ENCODE results near the gene EFTUD2.

EFTUD2 gene

GRCh38 chr17:44862278-44862914 lies 36.8 kb downstream of the EFTUD2 start:
- Histone ChIP-seq H3K27me3 (ENCODE audit: control insufficient read depth, insufficient read depth, low read length) (no peaks in the 10 kb centered on the region), H3K4me1 (ENCODE audit: control insufficient read depth, insufficient read depth, low read length) (no peaks in the 10 kb centered on the region), H3K36me3 (ENCODE audit: control insufficient read depth, insufficient read depth, low read length) (peaks cover 90% of the 10 kb centered on the region), H3K9ac (ENCODE audit: low read depth, low read length) (no peak overlapping the region), H3K4me3 (ENCODE audit: low read depth, low read length) (no peak overlapping the region), H3K27ac (ENCODE audit: low read depth, low read length) (no peak overlapping the region), H3K9me3 (ENCODE audit: control insufficient read depth, insufficient read depth, low read length) (no peaks in the 10 kb centered on the region)

GRCh38 chr17:44859701-44860100 lies 39.5 kb downstream of the EFTUD2 start:
- no peak overlapping the region for H3K9ac ChIP-seq (ENCODE audit: low read depth, low read length)
- no peaks in the 10 kb centered on the region for H3K4me1 ChIP-seq (ENCODE audit: control insufficient read depth, insufficient read depth, low read length)
- H3K9me3 ChIP-seq (ENCODE audit: control insufficient read depth, insufficient read depth, low read length) = no peaks in the 10 kb centered on the region
- no peaks in the 10 kb centered on the region for H3K27me3 ChIP-seq (ENCODE audit: control insufficient read depth, insufficient read depth, low read length)
- peaks cover 95% of the 10 kb centered on the region for H3K36me3 ChIP-seq (ENCODE audit: control insufficient read depth, insufficient read depth, low read length)
- no peak overlapping the region for H3K27ac ChIP-seq (ENCODE audit: low read depth, low read length)
- H3K4me3 ChIP-seq (ENCODE audit: low read depth, low read length) = no peak overlapping the region

- Histone ChIP-seq H3K4me1 (ENCODE audit: control insufficient read depth, insufficient read depth, low read length) (no peaks in the 10 kb centered on the region), H3K4me3 (ENCODE audit: low read depth, low read length) (no peak overlapping the region), H3K9me3 (ENCODE audit: control insufficient read depth, insufficient read depth, low read length) (no peaks in the 10 kb centered on the region), H3K36me3 (ENCODE audit: control insufficient read depth, insufficient read depth, low read length) (peaks cover 95% of the 10 kb centered on the region), H3K9ac (ENCODE audit: low read depth, low read length) (no peak overlapping the region), H3K27me3 (ENCODE audit: control insufficient read depth, insufficient read depth, low read length) (no peaks in the 10 kb centered on the region), H3K27ac (ENCODE audit: low read depth, low read length) (no peak overlapping the region)
Measured at GRCh38 chr17:44854192-44854591, 45.1 kb downstream of the EFTUD2 start.

- peaks cover 61% of the 10 kb centered on the region for H3K36me3 ChIP-seq (ENCODE audit: control insufficient read depth, insufficient read depth, low read length)
Measured at GRCh38 chr17:44850612-44851011, 48.6 kb downstream of the EFTUD2 start.

GRCh38 chr17:44850025-44850424 lies 49.2 kb downstream of the EFTUD2 start:
- Histone ChIP-seq H3K27me3 (ENCODE audit: control insufficient read depth, insufficient read depth, low read length) (no peaks in the 10 kb centered on the region), H3K36me3 (ENCODE audit: control insufficient read depth, insufficient read depth, low read length) (peaks cover 55% of the 10 kb centered on the region), H3K4me1 (ENCODE audit: control insufficient read depth, insufficient read depth, low read length) (peaks cover 9% of the 10 kb centered on the region; the same call in 1 of the 2 replicates), H3K4me3 (ENCODE audit: low read depth, low read length) (no peak overlapping the region), H3K27ac (ENCODE audit: low read depth, low read length) (no peak overlapping the region), H3K9ac (ENCODE audit: low read depth, low read length) (no peak overlapping the region), H3K9me3 (ENCODE audit: control insufficient read depth, insufficient read depth, low read length) (no peaks in the 10 kb centered on the region)

More at GRCh38 chr17:44850612-44851011, 48.6 kb downstream of the EFTUD2 start:
- Histone ChIP-seq H3K4me3 (ENCODE audit: low read depth, low read length) (no peak overlapping the region), H3K27ac (ENCODE audit: low read depth, low read length) (no peak overlapping the region), H3K27me3 (ENCODE audit: control insufficient read depth, insufficient read depth, low read length) (no peaks in the 10 kb centered on the region), H3K9ac (ENCODE audit: low read depth, low read length) (no peak overlapping the region), H3K9me3 (ENCODE audit: control insufficient read depth, insufficient read depth, low read length) (no peaks in the 10 kb centered on the region), H3K4me1 (ENCODE audit: control insufficient read depth, insufficient read depth, low read length) (peaks cover 9% of the 10 kb centered on the region; the same call in 1 of the 2 replicates)

GRCh38 chr17:44848961-44849489 lies 50.2 kb downstream of the EFTUD2 start:
- Histone ChIP-seq H3K4me3 (ENCODE audit: low read depth, low read length) (no peak overlapping the region), H3K36me3 (ENCODE audit: control insufficient read depth, insufficient read depth, low read length) (peaks cover 45% of the 10 kb centered on the region), H3K9me3 (ENCODE audit: control insufficient read depth, insufficient read depth, low read length) (no peaks in the 10 kb centered on the region), H3K4me1 (ENCODE audit: control insufficient read depth, insufficient read depth, low read length) (peaks cover 17% of the 10 kb centered on the region), H3K27ac (ENCODE audit: low read depth, low read length) (no peak overlapping the region), H3K27me3 (ENCODE audit: control insufficient read depth, insufficient read depth, low read length) (no peaks in the 10 kb centered on the region), H3K9ac (ENCODE audit: low read depth, low read length) (no peak overlapping the region)

GRCh38 chr17:44848257-44848795 lies 50.9 kb downstream of the EFTUD2 start:
- Histone ChIP-seq H3K9me3 (ENCODE audit: control insufficient read depth, insufficient read depth, low read length) (no peaks in the 10 kb centered on the region), H3K27ac (ENCODE audit: low read depth, low read length) (no peak overlapping the region), H3K4me3 (ENCODE audit: low read depth, low read length) (no peak overlapping the region), H3K4me1 (ENCODE audit: control insufficient read depth, insufficient read depth, low read length) (peaks cover 23% of the 10 kb centered on the region), H3K27me3 (ENCODE audit: control insufficient read depth, insufficient read depth, low read length) (no peaks in the 10 kb centered on the region), H3K36me3 (ENCODE audit: control insufficient read depth, insufficient read depth, low read length) (peaks cover 38% of the 10 kb centered on the region), H3K9ac (ENCODE audit: low read depth, low read length) (no peak overlapping the region)

GRCh38 chr17:44847586-44847985 lies 51.7 kb downstream of the EFTUD2 start, which contains the start of gene HIGD1B:
Gene HIGD1B, plus strand, starts transcription at chr17:44847883. Its CDS starts 270 bp downstream, at chr17:44848153.
- peaks cover 31% of the 10 kb centered on the region for H3K36me3 ChIP-seq (ENCODE audit: control insufficient read depth, insufficient read depth, low read length)
- no peaks in the 10 kb centered on the region for H3K27me3 ChIP-seq (ENCODE audit: control insufficient read depth, insufficient read depth, low read length)
- no peaks in the 10 kb centered on the region for H3K9me3 ChIP-seq (ENCODE audit: control insufficient read depth, insufficient read depth, low read length)
- peaks cover 31% of the 10 kb centered on the region for H3K4me1 ChIP-seq (ENCODE audit: control insufficient read depth, insufficient read depth, low read length)
- H3K4me3 ChIP-seq (ENCODE audit: low read depth, low read length) = no peak within 1 kb of the TSS
- no peak within 1 kb of the TSS for H3K9ac ChIP-seq (ENCODE audit: low read depth, low read length)
- H3K27ac ChIP-seq (ENCODE audit: low read depth, low read length) = no peak within 1 kb of the TSS

GRCh38 chr17:44846206-44846605 lies 53.0 kb downstream of the EFTUD2 start:
- Histone ChIP-seq H3K9me3 (ENCODE audit: control insufficient read depth, insufficient read depth, low read length) (no peaks in the 10 kb centered on the region), H3K9ac (ENCODE audit: low read depth, low read length) (no peak overlapping the region), H3K27ac (ENCODE audit: low read depth, low read length) (no peak overlapping the region), H3K36me3 (ENCODE audit: control insufficient read depth, insufficient read depth, low read length) (peaks cover 17% of the 10 kb centered on the region), H3K27me3 (ENCODE audit: control insufficient read depth, insufficient read depth, low read length) (no peaks in the 10 kb centered on the region), H3K4me1 (ENCODE audit: control insufficient read depth, insufficient read depth, low read length) (peaks cover 35% of the 10 kb centered on the region), H3K4me3 (ENCODE audit: low read depth, low read length) (no peak overlapping the region)

- H3K27ac ChIP-seq (ENCODE audit: low read depth, low read length) = peak overlapping the region; percentile 61
- H3K4me1 ChIP-seq (ENCODE audit: control insufficient read depth, insufficient read depth, low read length) = peaks cover 35% of the 10 kb centered on the region
- no peaks in the 10 kb centered on the region for H3K36me3 ChIP-seq (ENCODE audit: control insufficient read depth, insufficient read depth, low read length)
- no peak overlapping the region for H3K4me3 ChIP-seq (ENCODE audit: low read depth, low read length)
- H3K9ac ChIP-seq (ENCODE audit: low read depth, low read length) = no peak overlapping the region
- no peaks in the 10 kb centered on the region for H3K27me3 ChIP-seq (ENCODE audit: control insufficient read depth, insufficient read depth, low read length)
- no peaks in the 10 kb centered on the region for H3K9me3 ChIP-seq (ENCODE audit: control insufficient read depth, insufficient read depth, low read length)
Measured at GRCh38 chr17:44844390-44844830, 54.8 kb downstream of the EFTUD2 start.

GRCh38 chr17:44842748-44843147 lies 56.5 kb downstream of the EFTUD2 start:
- H3K27ac ChIP-seq (ENCODE audit: low read depth, low read length) = peak overlapping the region; percentile 6
- peak overlapping the region; percentile 4; the same call in 1 of the 2 replicates for H3K4me3 ChIP-seq (ENCODE audit: low read depth, low read length)
- no peaks in the 10 kb centered on the region for H3K36me3 ChIP-seq (ENCODE audit: control insufficient read depth, insufficient read depth, low read length)
- H3K9ac ChIP-seq (ENCODE audit: low read depth, low read length) = no peak overlapping the region
- H3K9me3 ChIP-seq (ENCODE audit: control insufficient read depth, insufficient read depth, low read length) = no peaks in the 10 kb centered on the region
- H3K4me1 ChIP-seq (ENCODE audit: control insufficient read depth, insufficient read depth, low read length) = peaks cover 28% of the 10 kb centered on the region
- H3K27me3 ChIP-seq (ENCODE audit: control insufficient read depth, insufficient read depth, low read length) = no peaks in the 10 kb centered on the region
